Chondrocyte (in vitro differentiated cells): ENCODE measurements around the gene ZNF148. TPM values are rescaled to one million over a fixed set of nuclear protein-coding genes. Genes with fewer than 3 reads are reported as not detected.

Experiments used
- DNase-seq: peaks from one replicate; pipeline ENCODE4 v3.0.0; 2021; ENCODE audit warnings: mixed read lengths, low spot score
- H3K27ac Mint-ChIP-seq: one replicate; pipeline ENCODE4 v1.8.0; 2021; ENCODE audit warnings: mild to moderate bottlenecking, moderate library complexity, mixed read lengths; ENCODE audit not compliant: unreplicated experiment
- H3K27me3 Mint-ChIP-seq: 2 replicates; pipeline ENCODE4 v1.8.0; 2021; ENCODE audit warnings: low read depth, mixed read lengths
- H3K36me3 Mint-ChIP-seq: 2 replicates; pipeline ENCODE4 v1.8.0; 2021; ENCODE audit warnings: low read depth, mixed read lengths
- H3K4me1 Mint-ChIP-seq: 2 replicates; pipeline ENCODE4 v1.8.0; 2021; ENCODE audit warnings: low read depth, mild to moderate bottlenecking, mixed read lengths
- H3K4me3 Mint-ChIP-seq: one replicate; pipeline ENCODE4 v1.8.0; 2021; ENCODE audit warnings: mild to moderate bottlenecking, moderate library complexity, mixed read lengths; ENCODE audit not compliant: unreplicated experiment
- H3K9me3 Mint-ChIP-seq: 2 replicates; pipeline ENCODE4 v1.8.0; 2021; ENCODE audit warnings: low read depth, mixed read lengths
- CTCF ChIP-seq: fragments of 200-600 bp; sonication (generic); IDR thresholded peaks from 2 replicates; pipeline ENCODE4 v1.5.0; 2021; ENCODE audit warnings: antibody characterized with exemption, mild to moderate bottlenecking, moderate library complexity
- total RNA-seq: library from RNA; stranded (reverse); gene quantifications from 3 replicates; pipeline ENCODE4 v1.2.1, GENCODE V29; 2021

ZNF148 gene
- total RNA-seq, 1 donor from 2014 or later: 45.9 TPM

GRCh38 chr3:125310623-125311081, 64.5 kb downstream of the ZNF148 start:
- peaks cover 15% of the 10 kb centered on the region for H3K4me1 Mint-ChIP-seq
- no peak for DNase-seq
- peaks cover 24% of the 10 kb centered on the region for H3K36me3 Mint-ChIP-seq
- H3K27ac Mint-ChIP-seq: no peak overlapping the region
- H3K9me3 Mint-ChIP-seq: peaks cover 8% of the 10 kb centered on the region
- H3K4me3 Mint-ChIP-seq: no peak overlapping the region
- no peaks in the 10 kb centered on the region for H3K27me3 Mint-ChIP-seq
- TF ChIP-seq CTCF: no peak

DNA sequence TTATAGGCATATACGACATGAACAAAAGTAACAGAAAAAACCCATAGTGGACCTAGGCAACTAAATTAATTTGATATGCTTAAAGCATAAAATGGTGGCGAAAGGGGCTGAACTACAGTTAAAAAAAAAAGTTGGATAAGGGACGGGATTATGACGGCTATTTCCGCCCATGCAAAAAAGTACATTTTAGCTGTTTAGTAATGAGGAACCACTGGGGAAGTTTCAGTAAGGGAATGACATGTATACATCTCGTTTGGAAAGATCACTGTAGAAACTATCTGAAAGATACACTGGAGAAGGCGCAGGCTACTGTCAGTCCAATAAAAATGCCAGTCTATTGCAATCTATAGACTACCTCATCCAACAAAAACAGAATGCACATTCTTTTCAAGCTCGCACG, 65.6 kb downstream of the ZNF148 start:
- no peak for TF ChIP-seq CTCF
- Mint-ChIP-seq H3K4me1 (peaks cover 15% of the 10 kb centered on the region), H3K27me3 (no peaks in the 10 kb centered on the region), H3K27ac (no peak overlapping the region), H3K4me3 (no peak overlapping the region), H3K9me3 (peaks cover 8% of the 10 kb centered on the region), H3K36me3 (peaks cover 24% of the 10 kb centered on the region)
- no peak for DNase-seq

DNA sequence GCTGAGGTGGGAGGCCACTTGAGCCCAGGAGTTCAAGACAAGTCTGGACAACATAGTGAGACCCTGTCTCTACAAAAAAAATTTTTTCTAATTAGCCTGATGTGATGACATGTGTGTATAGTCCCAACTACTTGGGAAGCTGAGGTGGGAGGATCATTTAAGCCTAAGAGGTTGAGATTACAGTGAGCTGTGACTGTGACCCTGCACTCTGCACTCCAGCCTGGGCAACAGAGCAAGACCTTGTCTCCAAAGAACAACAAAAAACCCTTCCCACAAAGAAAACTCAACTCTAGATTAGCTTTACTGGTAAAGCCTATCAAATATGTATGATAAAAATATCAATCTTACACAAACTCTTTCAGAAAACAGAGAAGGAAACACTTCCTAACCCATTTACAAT, 68.5 kb downstream of the ZNF148 start:
- no peak overlapping the region for H3K27ac Mint-ChIP-seq
- no peak for TF ChIP-seq CTCF
- DNase-seq: no peak
- peaks cover 8% of the 10 kb centered on the region for H3K9me3 Mint-ChIP-seq
- no peak overlapping the region for H3K4me3 Mint-ChIP-seq
- no peaks in the 10 kb centered on the region for H3K27me3 Mint-ChIP-seq
- peaks cover 14% of the 10 kb centered on the region for H3K36me3 Mint-ChIP-seq
- peaks cover 13% of the 10 kb centered on the region for H3K4me1 Mint-ChIP-seq

- no peak overlapping the region for H3K27ac Mint-ChIP-seq
- H3K4me3 Mint-ChIP-seq: no peak overlapping the region
- no peaks in the 10 kb centered on the region for H3K27me3 Mint-ChIP-seq
- H3K4me1 Mint-ChIP-seq: peaks cover 26% of the 10 kb centered on the region
- DNase-seq: no peak
- no peaks in the 10 kb centered on the region for H3K9me3 Mint-ChIP-seq
- TF ChIP-seq CTCF: no peak
- H3K36me3 Mint-ChIP-seq: peaks cover 3% of the 10 kb centered on the region
These were observed 72.2 kb downstream of the ZNF148 start for GRCh38 chr3:125302932-125303331.

- no peaks in the 10 kb centered on the region for H3K9me3 Mint-ChIP-seq
- TF ChIP-seq CTCF: no peak
- no peak for DNase-seq
- no peak overlapping the region for H3K4me3 Mint-ChIP-seq
- peak overlapping the region; percentile 76 for H3K27ac Mint-ChIP-seq
- H3K36me3 Mint-ChIP-seq: no peaks in the 10 kb centered on the region
- no peaks in the 10 kb centered on the region for H3K27me3 Mint-ChIP-seq
- peaks cover 26% of the 10 kb centered on the region for H3K4me1 Mint-ChIP-seq
These were observed 74.7 kb downstream of the ZNF148 start for GRCh38 chr3:125300416-125300815.
